K562 (cell line): ENCODE results near the gene FIGNL1. TPM values are rescaled to one million over a fixed set of nuclear protein-coding genes. Genes with fewer than 3 reads are reported as not detected.

ENCODE experiments used
- ATAC-seq: fragments of 200-7000 bp; cut with Tn5 transposase; 3 replicates; pipeline ENCODE4 v1.9.1; 2020; ENCODE audit warnings: moderate library complexity
- BruUV-seq: library from RNA; stranded (reverse); fragments of 400-500 nt; replicated peaks from 2 replicates; lab custom pipeline; 2021; lab: Mats Ljungman, UMichigan
- CTCF ChIA-PET: fragments of 300-600 bp; formaldehyde crosslinking; extraction: SDS; loops from one replicate; lab custom pipeline; 2021; ENCODE audit warnings: low intra/inter-chr PET ratio; lab: Yijun Ruan, JAX
- POLR2A ChIA-PET: fragments of 300-600, 350-650 bp; sonication (Branson Sonifier 250); formaldehyde crosslinking; extraction: SDS; loops from one replicate; lab custom pipeline; 2021; ENCODE audit warnings: antibody characterized with exemption, inconsistent platforms; lab: Yijun Ruan, JAX
- DNase-seq, 4 experiments: peaks; one replicate each; pipeline versions ENCODE4 v3.0.0 to v3.0.0-alpha.2; 2011 to 2018; ENCODE audit warnings: low spot score in 3 of 4, mixed read lengths in 3 of 4; ENCODE audit errors: extremely low read depth in 1 of 4
- FAIRE-seq: peaks from 2 replicates; lab custom pipeline; 2011; peaks lifted over from hg19 to GRCh38; lab: Jason Lieb, UNC
- H2AFZ ChIP-seq: 2 replicates; pipeline ENCODE4 v1.6.0; 2011; ENCODE audit warnings: low read depth, low read length, control low read depth, inconsistent platforms
- H3K27ac ChIP-seq: fragments of 200-600 bp; 3 replicates; pipeline ENCODE4 v1.8.0; 2011; ENCODE audit warnings: low read depth, mild to moderate bottlenecking, control low read depth, inconsistent platforms, low read length, moderate library complexity, mixed read lengths; ENCODE audit errors: extremely low read depth
- H3K27me3 ChIP-seq, 2 experiments: fragments of 300-600 bp in 1 of 2; 2 replicates in 1 of 2; 3 replicates in 1 of 2; pipeline versions ENCODE4 v1.6.0 to v1.8.0; 2011; ENCODE audit warnings: inconsistent platforms in 2 of 2, low read length in 2 of 2, mild to moderate bottlenecking in 1 of 2, mixed read lengths in 1 of 2, moderate library complexity in 1 of 2; ENCODE audit not compliant: control insufficient read depth in 2 of 2, insufficient read depth in 2 of 2
- H3K36me3 ChIP-seq: fragments of 300-600 bp; 3 replicates; pipeline ENCODE4 v1.8.0; 2011; ENCODE audit warnings: mild to moderate bottlenecking, low read length, inconsistent platforms; ENCODE audit not compliant: control insufficient read depth, insufficient read depth
- H3K4me1 ChIP-seq, 2 experiments: fragments of 200-600 bp in 1 of 2; replicated peaks in 1 of 2; 2 replicates in 1 of 2; 3 replicates in 1 of 2; pipeline versions ENCODE4 v1.5.1 to v1.8.0; 2011; ENCODE audit warnings: inconsistent platforms in 2 of 2, low read length in 2 of 2, mild to moderate bottlenecking in 1 of 2, mixed read lengths in 1 of 2, moderate library complexity in 1 of 2; ENCODE audit not compliant: control insufficient read depth in 2 of 2, insufficient read depth in 2 of 2
- H3K4me2 ChIP-seq: 2 replicates; pipeline ENCODE4 v1.6.1; 2011; ENCODE audit warnings: low read length, control low read depth, inconsistent platforms, mixed read lengths; ENCODE audit not compliant: insufficient read depth
- H3K4me3 ChIP-seq: fragments of 200-600 bp; sonication (generic), shearing (Covaris generic); 2 replicates; pipeline ENCODE4 v1.5.1; 2016; ENCODE audit warnings: control low read depth, inconsistent platforms
- H3K79me2 ChIP-seq: fragments of 200-600 bp; 3 replicates; pipeline ENCODE4 v1.8.0; 2011; ENCODE audit warnings: low read length, inconsistent platforms; ENCODE audit not compliant: control insufficient read depth, insufficient read depth
- H3K9ac ChIP-seq, 2 experiments: 2 replicates each; pipeline versions ENCODE4 v1.6.0 to v1.6.1; 2011; ENCODE audit warnings: low read depth in 2 of 2, low read length in 2 of 2, control low read depth in 1 of 2, inconsistent platforms in 1 of 2, mild to moderate bottlenecking in 1 of 2, mixed read lengths in 1 of 2; ENCODE audit not compliant: insufficient read depth in 1 of 2
- H3K9me1 ChIP-seq: one replicate; pipeline ENCODE4 v1.6.0; 2011; ENCODE audit warnings: inconsistent platforms, mild to moderate bottlenecking, low read length, moderate library complexity; ENCODE audit not compliant: control insufficient read depth, insufficient read depth
- H3K9me3 ChIP-seq: replicated peaks from 2 replicates; pipeline ENCODE4 v1.5.1; 2011; ENCODE audit warnings: low read depth, low read length, inconsistent platforms; ENCODE audit not compliant: control insufficient read depth, insufficient read depth
- H4K20me1 ChIP-seq: replicated peaks from 2 replicates; pipeline ENCODE4 v1.6.1; 2011; ENCODE audit warnings: low read length, inconsistent platforms, mixed read lengths; ENCODE audit not compliant: control insufficient read depth, insufficient read depth
- ARID2 ChIP-seq: fragments of 450-650 bp; IDR thresholded peaks from 2 replicates; pipeline ENCODE4 v1.6.1; 2017; ENCODE audit warnings: antibody characterized with exemption, mild to moderate bottlenecking
- BCLAF1 ChIP-seq, 2 experiments: fragments of 450-650 bp in 1 of 2; IDR thresholded peaks; 2 replicates each; pipeline ENCODE4 v1.6.1; 2011 to 2017; ENCODE audit warnings: low read depth in 2 of 2, antibody characterized with exemption in 1 of 2, borderline replicate concordance in 1 of 2, low read length in 1 of 2, mild to moderate bottlenecking in 1 of 2, mixed read lengths in 1 of 2; ENCODE audit not compliant: control insufficient read depth in 1 of 2
- FOXJ2 ChIP-seq: fragments of 200-800 bp; sonication (Bioruptor generic); IDR thresholded peaks from 2 replicates; pipeline ENCODE4 v1.6.1; 2016; ENCODE audit warnings: missing genetic modification characterization, missing compliant biosample characterization
- GTF2A2 ChIP-seq: IDR thresholded peaks from 2 replicates; pipeline ENCODE4 v1.6.1; 2016; ENCODE audit warnings: mild to moderate bottlenecking, missing genetic modification characterization, missing compliant biosample characterization
- GTF2E2 ChIP-seq: fragments of 200-800 bp; sonication (Bioruptor generic); IDR thresholded peaks from 2 replicates; pipeline ENCODE4 v1.6.1; 2016; ENCODE audit warnings: missing genetic modification characterization, missing compliant biosample characterization
- HMBOX1 ChIP-seq: sonication (generic); IDR thresholded peaks from 2 replicates; pipeline ENCODE4 v1.6.1; 2016
- NFIX ChIP-seq: fragments of 250-450 bp; sonication (Bioruptor Pico); IDR thresholded peaks from 2 replicates; pipeline ENCODE4 v1.4.0; 2020; ENCODE audit warnings: low read depth, mild to moderate bottlenecking, moderate library complexity
- NRF1 ChIP-seq, 2 experiments: fragments of 450-650 bp; IDR thresholded peaks in 1 of 2; conservative IDR thresholded peaks in 1 of 2; 2 replicates each; pipeline ENCODE4 v1.6.1; 2014; ENCODE audit warnings: mild to moderate bottlenecking in 2 of 2
- PCBP2 ChIP-seq: fragments of 200-400 bp; formaldehyde crosslinking; IDR thresholded peaks from 2 replicates; pipeline ENCODE4 v1.6.1; 2018; ENCODE audit warnings: low read length, low read depth, mild to moderate bottlenecking, moderate library complexity; ENCODE audit not compliant: poor library complexity, severe bottlenecking
- PTBP1 ChIP-seq: fragments of 200-400 bp; formaldehyde crosslinking; IDR thresholded peaks from 2 replicates; pipeline ENCODE4 v1.6.1; 2017; ENCODE audit warnings: low read depth, low read length
- RBM25 ChIP-seq: fragments of 200-400 bp; formaldehyde crosslinking; IDR thresholded peaks from 2 replicates; pipeline ENCODE4 v1.6.1; 2018; ENCODE audit warnings: low read length, low read depth, moderate library complexity; ENCODE audit not compliant: severe bottlenecking
- RHOXF2B ChIP-seq: fragments of 250-450 bp; sonication (Bioruptor Pico); conservative IDR thresholded peaks from 2 replicates; pipeline ENCODE4 v1.5.1; 2021
- SNAPC5 ChIP-seq: fragments of 250-450 bp; sonication (Bioruptor Pico); IDR thresholded peaks from 2 replicates; pipeline ENCODE4 v1.8.0; 2021; ENCODE audit warnings: moderate library complexity, mild to moderate bottlenecking, inconsistent platforms
- TCF15 ChIP-seq: fragments of 250-450 bp; sonication (Bioruptor Pico); IDR thresholded peaks from 2 replicates; pipeline ENCODE4 v1.8.0; 2022; ENCODE audit warnings: moderate library complexity, mild to moderate bottlenecking, inconsistent platforms
- ZBTB43 ChIP-seq: sonication (generic); formaldehyde crosslinking; IDR thresholded peaks from 2 replicates; pipeline ENCODE4 v1.8.0; 2023; ENCODE audit warnings: mild to moderate bottlenecking, missing genetic modification reagents
- ZNF3 ChIP-seq: fragments of 250-450 bp; sonication (Bioruptor Pico); IDR thresholded peaks from 2 replicates; pipeline ENCODE4 v1.5.0; 2021; ENCODE audit warnings: mild to moderate bottlenecking, moderate library complexity
- ZNF584 ChIP-seq: fragments of 200-800 bp; sonication (Bioruptor generic); IDR thresholded peaks from 2 replicates; pipeline ENCODE4 v1.6.1; 2016; ENCODE audit warnings: low read depth, mild to moderate bottlenecking, missing genetic modification characterization, missing compliant biosample characterization
- WGBS: fragments of 100-300 bp; shearing (Covaris generic); methylation state at CpG from one replicate; pipeline ENCODE4 v1.1.6; 2016; ENCODE audit warnings: low coverage, mixed read lengths; ENCODE audit not compliant: insufficient coverage; ENCODE audit errors: missing lambda C conversion rate; 5-methylcytosine and 5-hydroxymethylcytosine counted together
- in situ Hi-C: fragments of 300-500 bp; cut with MboI; formaldehyde crosslinking; loops from 4 replicates; pipeline ENCODE4 v1.15.0; 2018; ENCODE audit warnings: inconsistent platforms, mixed read lengths
- intact Hi-C: fragments of 100-400 bp; cut with micrococcal nuclease; formaldehyde crosslinking; loops from 2 replicates; pipeline ENCODE4 v1.14.2; 2022
- polyA plus RNA-seq, 8 experiments: library from polyadenylated mRNA; depleted of rRNA in 4 of 8; stranded (reverse) in 5 of 8; unstranded in 3 of 8; fragments of >200 nt; fragmentation: Nextera tagmentation in 2 of 8; fragmentation: Illumina TruSeq in 1 of 8; extraction: Ambion mirVana in 2 of 8; extraction: Trizol in 1 of 8; gene quantifications; 2 replicates each; pipeline versions ENCODE4 v1.2.1 to v1.2.3, GENCODE V29; 2011 to 2014; ENCODE audit warnings: inconsistent platforms in 1 of 8, missing spikeins in 1 of 8
- total RNA-seq, 7 experiments: library from RNA; depleted of rRNA in 6 of 7; stranded (reverse); fragments of >200 nt in 6 of 7; fragmentation: Illumina TruSeq in 2 of 7; extraction: Trizol in 2 of 7; gene quantifications; 2 replicates each; pipeline versions ENCODE4 v1.2.1 to v1.2.3, GENCODE V29; 2011 to 2021; ENCODE audit warnings: low replicate concordance in 1 of 7

Gene FIGNL1
- total and polyA plus RNA-seq, 9 of the 15 experiments (the other 6 are each of a cell fraction or from before 2014, with no cell fraction given), result 15.5 to 48.3 (median 27.6) TPM

- POLR2A ChIA-PET, result interaction anchor here (1.0 to 1.2 kb wide), 2 partner anchors 11 kb away, joined by 3 read pairs; no protein-coding TSS in a partner anchor
- in situ Hi-C loops, result no loop called here
- no peak for TF ChIP-seq BCLAF1 (IDR thresholded peaks at IDR 0.05; ENCODE audit: borderline replicate concordance in 1 of 2, control insufficient read depth in 1 of 2, low read depth in 2 of 2, low read length in 1 of 2)
- TF ChIP-seq GTF2A2 (tag), result no peak
- no peak for TF ChIP-seq GTF2E2
- no peak for TF ChIP-seq SNAPC5 (CRISPR knock-in tag)
- no peak for TF ChIP-seq ZNF3 (CRISPR knock-in tag)
- TF ChIP-seq FOXJ2 (tag), result no peak
- no peak for TF ChIP-seq RHOXF2B (CRISPR knock-in tag)
- TF ChIP-seq ZBTB43, result no peak
- no peak for TF ChIP-seq HMBOX1
- TF ChIP-seq TCF15 (CRISPR knock-in tag), result no peak
- no peak for TF ChIP-seq ZNF584 (CRISPR knock-in tag)
- no peak for TF ChIP-seq PTBP1
- TF ChIP-seq NFIX (CRISPR knock-in tag), result no peak
- TF ChIP-seq PCBP2, result no peak
- TF ChIP-seq RBM25, result no peak
- TF ChIP-seq NRF1 (conservative IDR thresholded peaks at IDR 0.05 in 1 of 2, IDR thresholded peaks at IDR 0.05 in 1 of 2), result no peak
- TF ChIP-seq ARID2, result no peak
Observed at GRCh38 chr7:50475340-50475739, 25.2 kb upstream of the FIGNL1 start.

More at GRCh38 chr7:50475340-50475739, 25.2 kb upstream of the FIGNL1 start:
- no peaks in the 10 kb centered on the region for H3K9me3 ChIP-seq
- H3K36me3 ChIP-seq, result no peaks in the 10 kb centered on the region
- H3K4me1 ChIP-seq, result no peaks in the 10 kb centered on the region
- ATAC-seq (no peak), DNase-seq (no peak), FAIRE-seq (no peak)
- no peak overlapping the region for H3K4me3 ChIP-seq
- no TSS peak for BruUV-seq
- CTCF ChIA-PET, result interaction anchor here (0.6 kb wide), 1 partner anchor 11 kb away, joined by 3 read pairs; no protein-coding TSS in a partner anchor
- H2AFZ ChIP-seq, result no peak overlapping the region
- intact Hi-C loops, result no loop called here
- H3K9me1 ChIP-seq, result no peaks in the 10 kb centered on the region
- peaks cover 13 to 51% of the 10 kb centered on the region in 2 experiments; a peak in 4 of 5 replicates for H3K27me3 ChIP-seq
- no peak overlapping the region for H3K4me2 ChIP-seq
- H3K9ac ChIP-seq, result no peak overlapping the region
- 0 out of 2 replicates have a peak, but pooled peaks cover 4% of the 10 kb centered on the region for H4K20me1 ChIP-seq
- H3K79me2 ChIP-seq, result no peaks in the 10 kb centered on the region
- 4% methylated on average over 4 of the region's 4 CpGs for WGBS
- no peak overlapping the region for H3K27ac ChIP-seq
